CD8-positive, alpha-beta memory T cell (primary cell): ENCODE data around the gene MEIS2. TPM values are rescaled to one million over a fixed set of nuclear protein-coding genes. Genes with fewer than 3 reads are reported as not detected.

Source experiments
- CTCF ChIA-PET: fragments of 350-600 bp; sonication (Branson Sonifier 250); formaldehyde crosslinking; loops from one replicate; lab custom pipeline; 2021; ENCODE audit warnings: antibody characterized with exemption; lab: Charles Lee
- POLR2A ChIA-PET: fragments of 350-600 bp; sonication (Branson Sonifier 250); formaldehyde crosslinking; loops from one replicate; lab custom pipeline; 2021; ENCODE audit warnings: antibody characterized with exemption; lab: Charles Lee
- DNase-seq, 5 donors: peaks; one replicate each; pipeline versions ENCODE4 v3.0.0 to v3.0.0-alpha.2; 2020 to 2022; ENCODE audit warnings: mixed read lengths in 1 of 5
- H3K27ac ChIP-seq: one replicate; pipeline ENCODE4 v1.7.0; 2013; ENCODE audit warnings: low read depth, mild to moderate bottlenecking, low read length, moderate library complexity
- H3K27me3 ChIP-seq: 2 replicates; pipeline ENCODE4 v1.7.0; 2013; ENCODE audit warnings: low read length, mild to moderate bottlenecking; ENCODE audit not compliant: insufficient read depth, poor library complexity, severe bottlenecking
- H3K36me3 ChIP-seq: 2 replicates; pipeline ENCODE4 v1.7.0; 2013; ENCODE audit warnings: mild to moderate bottlenecking, low read length, moderate library complexity; ENCODE audit not compliant: insufficient read depth
- H3K4me1 ChIP-seq: 2 replicates; pipeline ENCODE4 v1.7.0; 2013; ENCODE audit warnings: mild to moderate bottlenecking, low read length, moderate library complexity; ENCODE audit not compliant: insufficient read depth
- H3K4me3 ChIP-seq: 2 replicates; pipeline ENCODE4 v1.7.0; 2013; ENCODE audit warnings: mild to moderate bottlenecking, low read length
- H3K9me3 ChIP-seq: 2 replicates; pipeline ENCODE4 v1.7.0; 2013; ENCODE audit warnings: mild to moderate bottlenecking, low read length
- H3K27ac Mint-ChIP-seq, 8 donors: one replicate each; pipeline ENCODE4 v1.8.0; 2020 to 2021; ENCODE audit warnings: mixed read lengths in 8 of 8, mild to moderate bottlenecking in 6 of 8, inconsistent platforms in 3 of 8, moderate library complexity in 3 of 8
- H3K27me3 Mint-ChIP-seq, 2 donors: one replicate each; pipeline ENCODE4 v1.8.0; 2020 to 2021; ENCODE audit warnings: mixed read lengths in 2 of 2, mild to moderate bottlenecking in 1 of 2, moderate library complexity in 1 of 2
- H3K36me3 Mint-ChIP-seq, 3 donors: one replicate each; pipeline ENCODE4 v1.8.0; 2020 to 2021; ENCODE audit warnings: mixed read lengths in 3 of 3, inconsistent platforms in 1 of 3, mild to moderate bottlenecking in 1 of 3
- H3K4me1 Mint-ChIP-seq, 3 donors: one replicate each; pipeline ENCODE4 v1.8.0; 2020 to 2021; ENCODE audit warnings: mixed read lengths in 3 of 3, inconsistent platforms in 1 of 3, mild to moderate bottlenecking in 1 of 3
- H3K4me3 Mint-ChIP-seq, 7 donors: one replicate each; pipeline ENCODE4 v1.8.0; 2020 to 2021; ENCODE audit warnings: mixed read lengths in 7 of 7, mild to moderate bottlenecking in 6 of 7, moderate library complexity in 4 of 7, inconsistent platforms in 2 of 7
- H3K9me3 Mint-ChIP-seq, 5 donors: one replicate each; pipeline ENCODE4 v1.8.0; 2020 to 2022; ENCODE audit warnings: mixed read lengths in 5 of 5, mild to moderate bottlenecking in 3 of 5, moderate library complexity in 2 of 5, inconsistent platforms in 1 of 5
- polyA plus RNA-seq: library from polyadenylated mRNA; unstranded; fragments of 300-500 nt; fragmentation: Illumina TruSeq; gene quantifications from one replicate; pipeline ENCODE4 v1.2.3, GENCODE V29; 2021
- total RNA-seq, 2 experiments: library from RNA; stranded (reverse); gene quantifications; one replicate each; pipeline ENCODE4 v1.2.3, GENCODE V29; 2021

Gene MEIS2
- total and polyA plus RNA-seq, 3 experiments from 2014 or later, result not detected

DNA sequence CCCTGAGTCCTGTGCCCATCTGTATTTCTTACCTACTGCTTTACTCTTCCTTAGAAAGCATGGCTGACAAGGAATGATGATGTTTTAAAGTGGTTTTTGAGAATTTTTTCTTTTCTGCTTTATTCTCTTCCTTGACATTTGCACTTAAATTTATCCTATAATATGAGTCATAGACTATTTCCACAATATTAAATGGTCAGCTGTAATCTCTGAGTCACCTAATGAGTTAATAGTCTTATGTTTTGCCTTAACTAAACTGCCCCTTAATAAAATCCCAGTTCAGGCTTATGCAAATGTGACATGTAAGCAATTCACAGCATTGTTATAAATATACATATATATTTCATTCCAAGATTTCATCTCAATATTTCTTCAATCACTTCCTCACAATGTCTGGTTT lies 23.8 kb downstream of the MEIS2 start:
- Mint-ChIP-seq H3K27ac (no peak overlapping the region), H3K4me1 (no peaks in the 10 kb centered on the region), H3K4me3 (no peak overlapping the region), H3K9me3 (no peaks in the 10 kb centered on the region), H3K36me3 (no peaks in the 10 kb centered on the region), H3K27me3 (peaks cover 1 to 12% of the 10 kb centered on the region in 2 donors)
- no peak overlapping the region for H3K27ac ChIP-seq
- ChIA-PET POLR2A (no interaction called here), CTCF (no interaction called here)
- no peak overlapping the region for H3K4me3 ChIP-seq
- no peaks in the 10 kb centered on the region for H3K4me1 ChIP-seq
- no peaks in the 10 kb centered on the region for H3K9me3 ChIP-seq
- no peaks in the 10 kb centered on the region for H3K27me3 ChIP-seq
- no peaks in the 10 kb centered on the region for H3K36me3 ChIP-seq
- no peak for DNase-seq

DNA sequence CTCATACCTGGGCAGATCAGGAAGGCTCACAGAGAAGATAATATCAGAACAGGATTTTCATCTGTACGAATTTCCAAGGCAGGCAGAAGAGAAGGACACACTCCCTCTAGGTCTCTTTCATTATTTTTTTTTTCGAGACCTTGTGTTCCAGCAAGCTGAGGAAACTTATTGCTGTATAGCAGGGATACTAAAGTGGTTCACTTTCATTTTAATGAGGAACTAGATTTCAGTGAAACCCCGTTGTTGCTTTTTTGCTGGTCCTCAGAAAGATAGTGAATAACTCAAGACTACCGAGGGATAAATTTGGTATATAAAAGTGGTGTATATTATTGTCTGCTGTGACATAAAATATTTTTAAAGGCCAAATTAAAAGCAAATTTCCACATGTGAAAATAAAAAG lies 24.6 kb downstream of the MEIS2 start:
- DNase-seq, result no peak
- H3K9me3 Mint-ChIP-seq, result no peaks in the 10 kb centered on the region
- H3K27me3 ChIP-seq, result no peaks in the 10 kb centered on the region
- peaks cover 1 to 12% of the 10 kb centered on the region in 2 donors for H3K27me3 Mint-ChIP-seq
- H3K4me1 ChIP-seq, result no peaks in the 10 kb centered on the region
- ChIA-PET CTCF (no interaction called here), POLR2A (no interaction called here)
- H3K27ac ChIP-seq, result no peak overlapping the region
- H3K4me3 ChIP-seq, result no peak overlapping the region
- H3K36me3 Mint-ChIP-seq, result no peaks in the 10 kb centered on the region
- no peak overlapping the region for H3K4me3 Mint-ChIP-seq
- no peaks in the 10 kb centered on the region for H3K4me1 Mint-ChIP-seq
- no peaks in the 10 kb centered on the region for H3K36me3 ChIP-seq
- H3K9me3 ChIP-seq, result no peaks in the 10 kb centered on the region
- H3K27ac Mint-ChIP-seq, result no peak overlapping the region

- no peaks in the 10 kb centered on the region for H3K36me3 Mint-ChIP-seq
- no peak overlapping the region for H3K27ac Mint-ChIP-seq
- H3K27me3 Mint-ChIP-seq, result peaks cover 1 to 14% of the 10 kb centered on the region in 2 donors
- Histone ChIP-seq H3K27ac (no peak overlapping the region), H3K27me3 (no peaks in the 10 kb centered on the region), H3K4me3 (no peak overlapping the region), H3K9me3 (no peaks in the 10 kb centered on the region), H3K36me3 (no peaks in the 10 kb centered on the region), H3K4me1 (no peaks in the 10 kb centered on the region)
- POLR2A ChIA-PET, result no interaction called here
- no peaks in the 10 kb centered on the region for H3K9me3 Mint-ChIP-seq
- H3K4me3 Mint-ChIP-seq, result no peak overlapping the region
- no peak for DNase-seq
- no peaks in the 10 kb centered on the region for H3K4me1 Mint-ChIP-seq
- CTCF ChIA-PET, result no interaction called here
These were observed 28.2 kb downstream of the MEIS2 start for GRCh38 chr15:37072181-37072580.

GRCh38 chr15:37071134-37071533 lies 29.2 kb downstream of the MEIS2 start:
- H3K36me3 ChIP-seq, result no peaks in the 10 kb centered on the region
- Mint-ChIP-seq H3K27ac (no peak overlapping the region), H3K36me3 (no peaks in the 10 kb centered on the region), H3K4me1 (no peaks in the 10 kb centered on the region), H3K4me3 (no peak overlapping the region), H3K9me3 (no peaks in the 10 kb centered on the region), H3K27me3 (peaks cover 0 to 14% of the 10 kb centered on the region in 2 donors)
- ChIA-PET POLR2A (no interaction called here), CTCF (no interaction called here)
- no peak overlapping the region for H3K27ac ChIP-seq
- H3K9me3 ChIP-seq, result no peaks in the 10 kb centered on the region
- no peak for DNase-seq
- H3K4me3 ChIP-seq, result no peak overlapping the region
- H3K4me1 ChIP-seq, result no peaks in the 10 kb centered on the region
- no peaks in the 10 kb centered on the region for H3K27me3 ChIP-seq

- DNase-seq, result no peak
- Histone ChIP-seq H3K27ac (no peak overlapping the region), H3K4me3 (no peak overlapping the region), H3K4me1 (no peaks in the 10 kb centered on the region), H3K9me3 (no peaks in the 10 kb centered on the region), H3K36me3 (no peaks in the 10 kb centered on the region), H3K27me3 (no peaks in the 10 kb centered on the region)
- H3K9me3 Mint-ChIP-seq, result no peaks in the 10 kb centered on the region
- peaks cover 0 to 14% of the 10 kb centered on the region in 2 donors for H3K27me3 Mint-ChIP-seq
- POLR2A ChIA-PET, result no interaction called here
- H3K36me3 Mint-ChIP-seq, result no peaks in the 10 kb centered on the region
- H3K4me1 Mint-ChIP-seq, result no peaks in the 10 kb centered on the region
- no peak overlapping the region for H3K4me3 Mint-ChIP-seq
- CTCF ChIA-PET, result no interaction called here
- no peak overlapping the region for H3K27ac Mint-ChIP-seq
These were observed 29.7 kb downstream of the MEIS2 start for GRCh38 chr15:37070686-37071085.

GRCh38 chr15:37061996-37062395 lies 38.4 kb downstream of the MEIS2 start:
- H3K9me3 Mint-ChIP-seq, result no peaks in the 10 kb centered on the region
- ChIA-PET POLR2A (no interaction called here), CTCF (no interaction called here)
- Histone ChIP-seq H3K4me3 (no peak overlapping the region), H3K4me1 (no peaks in the 10 kb centered on the region), H3K27ac (no peak overlapping the region), H3K9me3 (no peaks in the 10 kb centered on the region), H3K27me3 (no peaks in the 10 kb centered on the region), H3K36me3 (no peaks in the 10 kb centered on the region)
- no peak overlapping the region for H3K27ac Mint-ChIP-seq
- H3K36me3 Mint-ChIP-seq, result no peaks in the 10 kb centered on the region
- DNase-seq, result no peak
- H3K4me3 Mint-ChIP-seq, result no peak overlapping the region
- H3K27me3 Mint-ChIP-seq, result no peaks in the 10 kb centered on the region
- H3K4me1 Mint-ChIP-seq, result no peaks in the 10 kb centered on the region

- no peak for DNase-seq
- no peaks in the 10 kb centered on the region for H3K4me1 Mint-ChIP-seq
- Histone ChIP-seq H3K27me3 (no peaks in the 10 kb centered on the region), H3K4me3 (no peak overlapping the region), H3K4me1 (no peaks in the 10 kb centered on the region), H3K27ac (no peak overlapping the region), H3K36me3 (no peaks in the 10 kb centered on the region), H3K9me3 (no peaks in the 10 kb centered on the region)
- no peak overlapping the region for H3K4me3 Mint-ChIP-seq
- ChIA-PET CTCF (no interaction called here), POLR2A (no interaction called here)
- H3K27ac Mint-ChIP-seq, result no peak overlapping the region
- H3K36me3 Mint-ChIP-seq, result no peaks in the 10 kb centered on the region
- H3K9me3 Mint-ChIP-seq, result peaks cover 0 to 3% (median 0%) of the 10 kb centered on the region in 5 donors
- H3K27me3 Mint-ChIP-seq, result peaks cover 0 to 1% of the 10 kb centered on the region in 2 donors
These were observed 41.3 kb downstream of the MEIS2 start for GRCh38 chr15:37059086-37059485.

- POLR2A ChIA-PET, result no interaction called here
- no peaks in the 10 kb centered on the region for H3K36me3 ChIP-seq
- no peaks in the 10 kb centered on the region for H3K9me3 ChIP-seq
- no peak overlapping the region for H3K27ac Mint-ChIP-seq
- H3K4me3 Mint-ChIP-seq, result no peak overlapping the region
- H3K4me1 Mint-ChIP-seq, result no peaks in the 10 kb centered on the region
- peaks cover 0 to 3% (median 0%) of the 10 kb centered on the region in 5 donors for H3K9me3 Mint-ChIP-seq
- H3K36me3 Mint-ChIP-seq, result no peaks in the 10 kb centered on the region
- no peak overlapping the region for H3K4me3 ChIP-seq
- H3K4me1 ChIP-seq, result no peaks in the 10 kb centered on the region
- CTCF ChIA-PET, result no interaction called here
- no peak overlapping the region for H3K27ac ChIP-seq
- H3K27me3 ChIP-seq, result no peaks in the 10 kb centered on the region
- no peak for DNase-seq
- peaks cover 0 to 1% of the 10 kb centered on the region in 2 donors for H3K27me3 Mint-ChIP-seq
These were observed 41.9 kb downstream of the MEIS2 start for GRCh38 chr15:37058316-37058985.
